ENCODE measurements around the gene AMFR.
"Not testable (repeated sequence)": the region's sequence is repeated elsewhere in the genome, so short reads cannot be mapped to it uniquely, and the experiment has no call there.

AMFR gene

DNA sequence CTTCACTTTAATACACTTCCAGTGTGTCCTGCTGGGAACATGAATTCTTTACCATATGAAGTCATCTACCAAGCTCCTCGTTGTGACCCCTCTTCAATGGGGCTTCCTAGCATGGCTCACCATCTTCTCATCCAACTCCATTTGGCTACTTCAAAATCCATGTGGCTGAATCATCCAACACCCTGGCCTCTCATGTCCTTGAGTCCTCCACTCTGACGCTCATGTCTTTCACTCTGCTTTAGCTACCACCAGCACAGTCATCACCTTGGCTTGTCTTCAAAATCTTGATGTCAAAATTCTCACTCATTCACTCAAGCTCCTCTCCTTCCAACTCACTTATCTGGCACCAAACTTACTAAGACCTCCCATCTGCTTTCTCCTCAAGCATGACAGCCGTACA is 35.8 kb downstream of the AMFR start:
- DNase-seq (ENCODE audit: low read depth in 2 of 2) = no peak

DNA sequence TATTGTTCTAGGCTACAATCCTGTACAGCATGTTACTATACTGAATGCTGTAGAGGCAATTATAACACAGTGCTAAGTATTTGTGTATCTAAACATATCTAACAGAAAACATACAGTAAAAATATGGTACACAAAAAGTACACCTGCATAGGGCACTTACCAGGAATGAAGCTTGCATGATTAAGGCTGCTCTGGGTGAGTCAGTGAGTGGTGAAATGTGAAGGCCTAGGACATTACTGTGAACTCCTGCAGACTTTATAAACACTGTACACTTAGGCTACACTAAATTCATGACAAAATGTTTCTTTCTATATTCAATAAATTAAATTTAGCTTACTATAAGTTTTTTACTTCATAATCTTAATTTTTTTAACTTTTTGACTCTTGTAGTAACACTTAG is 37.1 kb downstream of the AMFR start:
- no peak for DNase-seq (ENCODE audit: low read depth in 2 of 2)

DNA sequence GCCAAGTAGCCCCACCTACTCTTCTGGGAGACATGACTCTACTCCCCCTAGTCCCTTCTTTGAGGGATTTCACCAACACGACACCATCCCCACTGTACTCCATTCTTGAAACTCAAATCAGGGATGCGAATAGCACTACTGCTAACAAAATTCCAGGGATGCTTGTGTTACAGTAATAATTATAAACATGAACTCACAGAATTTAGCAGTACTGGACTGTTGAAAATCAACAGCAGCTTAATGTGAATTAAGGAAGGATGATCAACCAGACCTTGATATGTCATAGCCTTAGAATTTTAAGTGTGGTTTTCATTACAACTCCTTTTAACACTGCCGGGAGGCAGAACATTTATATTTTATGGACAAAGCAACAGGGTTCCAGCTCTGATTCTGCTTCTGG is 37.9 kb downstream of the AMFR start:
- no peak for DNase-seq (ENCODE audit: low read depth in 2 of 2)

DNA sequence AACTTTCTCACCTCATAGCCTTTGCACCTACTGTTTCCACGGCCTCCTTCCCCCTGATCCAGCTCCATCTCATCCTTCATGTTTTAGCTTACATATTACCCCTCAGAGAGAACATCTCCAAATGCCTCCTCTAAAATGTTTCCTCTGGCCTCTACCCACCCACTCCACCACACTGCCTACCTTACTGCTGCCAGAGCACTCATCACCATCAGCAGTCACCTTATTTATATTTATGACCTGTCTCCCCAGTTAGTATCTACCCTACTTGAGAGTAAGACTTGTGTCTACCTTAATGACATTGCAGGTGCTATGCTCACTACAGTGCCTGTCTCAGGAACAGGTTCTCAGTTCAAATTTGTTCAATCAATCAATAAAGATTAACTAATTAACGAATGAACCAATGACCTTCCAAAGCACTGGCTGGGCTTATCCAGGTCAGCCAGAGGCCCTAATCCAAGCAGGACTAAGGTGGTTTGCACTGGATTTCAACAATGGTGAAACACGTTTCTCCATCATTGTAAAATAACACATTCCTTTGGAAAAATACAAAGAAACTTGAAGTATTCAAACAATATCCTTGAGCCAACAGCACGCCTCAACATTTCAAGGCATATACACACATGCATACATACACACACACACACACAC is 41.1 kb downstream of the AMFR start:
- DNase-seq (ENCODE audit: low read depth in 2 of 2) = no peak

DNA sequence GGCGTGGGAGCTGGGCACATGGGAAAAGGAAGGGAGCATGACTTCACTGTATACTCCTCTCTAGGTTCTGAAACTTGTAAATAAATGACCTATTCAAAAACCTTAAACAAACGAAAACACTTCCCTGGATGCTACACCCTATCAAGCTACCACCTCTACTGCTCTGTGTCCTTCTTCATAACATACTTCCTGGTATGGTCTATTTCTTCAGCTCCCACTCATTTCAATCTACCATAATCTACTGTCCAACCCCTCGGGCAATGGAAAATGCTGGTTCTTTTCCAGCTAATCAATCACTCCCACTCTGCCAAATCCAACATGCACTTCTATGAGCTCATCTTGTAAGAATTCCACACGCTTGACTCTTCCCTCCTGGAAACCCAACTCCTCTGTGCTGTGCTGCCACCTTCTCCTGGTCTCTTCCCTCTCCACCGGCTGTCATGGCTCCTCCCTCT is 42.4 kb downstream of the AMFR start:
- no peak for DNase-seq (ENCODE audit: low read depth in 2 of 2)

GRCh38 chr16:56382459-56382858 is 42.9 kb downstream of the AMFR start:
- DNase-seq (ENCODE audit: low read depth in 2 of 2) = no peak

GRCh38 chr16:56380778-56381485 is 44.4 kb downstream of the AMFR start:
- not testable (repeated sequence) for DNase-seq (ENCODE audit: low read depth in 2 of 2)

DNA sequence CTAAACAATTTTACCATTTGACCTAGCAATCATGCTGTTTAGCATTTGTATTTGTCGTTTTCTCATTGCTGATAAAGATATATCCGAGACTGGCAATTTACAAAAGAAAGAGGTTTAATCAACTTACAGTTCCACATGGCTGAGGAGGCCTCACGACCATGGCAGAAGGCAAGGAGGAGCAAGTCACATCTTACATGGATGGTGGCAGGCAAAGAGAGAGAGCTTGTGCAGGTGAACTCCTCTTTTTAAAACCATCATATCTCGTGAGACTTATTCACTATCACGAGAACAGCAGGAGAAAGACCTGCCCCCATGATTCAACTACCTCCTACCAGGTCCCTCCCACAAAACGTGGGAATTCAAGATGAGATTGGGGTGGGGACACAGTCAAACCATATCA is 46.3 kb downstream of the AMFR start:
- not testable (repeated sequence) for DNase-seq (ENCODE audit: low read depth in 2 of 2)

DNA sequence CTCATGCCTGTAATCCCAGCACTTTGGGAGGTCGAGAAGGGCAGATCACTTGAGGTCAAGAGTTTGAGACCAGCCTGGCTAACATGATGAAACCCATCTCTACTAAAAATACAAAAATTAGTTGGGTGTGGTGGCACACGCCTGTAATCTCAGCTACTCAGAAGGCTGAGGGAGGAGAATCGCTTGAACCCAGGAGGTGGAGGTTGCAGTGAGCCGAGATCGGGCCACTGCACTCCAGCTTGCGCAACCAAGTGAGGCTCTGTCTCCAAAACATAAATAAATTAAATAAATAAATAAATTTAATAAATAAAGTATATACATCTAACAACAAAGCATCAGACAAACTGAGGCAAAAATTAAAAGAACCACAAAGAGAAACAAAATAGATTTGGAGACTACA is 49.6 kb downstream of the AMFR start:
- not testable (repeated sequence) for DNase-seq (ENCODE audit: low read depth in 2 of 2)

GRCh38 chr16:56373003-56373402 is 52.3 kb downstream of the AMFR start:
- no peak for DNase-seq (ENCODE audit: low read depth in 2 of 2)

- DNase-seq (ENCODE audit: low read depth in 2 of 2) = no peak
Measured at GRCh38 chr16:56372013-56372634, 53.2 kb downstream of the AMFR start.

DNA sequence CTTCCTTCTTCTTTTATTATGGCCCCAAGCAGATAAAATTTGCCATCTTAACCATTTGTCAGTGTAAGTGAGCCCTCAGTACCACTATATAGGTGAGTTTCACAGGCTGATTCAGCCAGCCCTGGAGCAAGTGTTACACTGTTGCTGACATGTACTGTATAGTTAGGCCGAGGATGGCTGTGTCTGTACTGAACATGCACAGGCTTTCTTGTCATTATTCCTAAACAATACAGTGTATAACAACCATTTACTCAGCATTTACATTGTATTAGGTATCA is 53.7 kb downstream of the AMFR start:
- DNase-seq (ENCODE audit: low read depth in 2 of 2) = no peak

- no peak for DNase-seq (ENCODE audit: low read depth in 2 of 2)
Measured at GRCh38 chr16:56370875-56371659, 54.3 kb downstream of the AMFR start.

GRCh38 chr16:56370185-56370874 is 55.0 kb downstream of the AMFR start:
- no peak for DNase-seq (ENCODE audit: low read depth in 2 of 2)

DNA sequence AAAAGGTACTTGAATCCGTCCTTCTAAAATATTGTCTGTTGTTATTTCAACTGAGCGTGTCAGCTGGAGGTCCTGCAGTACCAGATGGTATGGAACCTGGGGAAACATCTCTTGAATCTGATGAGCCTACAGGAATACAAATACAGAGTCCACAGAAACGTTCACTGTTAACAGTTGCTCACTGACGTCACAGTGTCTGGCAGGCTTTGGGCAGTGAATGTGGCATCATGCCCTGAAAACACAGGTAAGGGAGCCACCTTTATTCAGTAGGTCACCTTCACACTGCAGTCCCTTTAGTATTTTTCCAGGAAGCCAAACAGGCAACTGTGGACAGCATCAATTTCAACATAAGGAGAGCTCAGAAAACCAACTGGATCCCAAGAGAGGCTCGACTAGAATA is 56.1 kb downstream of the AMFR start:
- no peak for DNase-seq (ENCODE audit: low read depth in 2 of 2)

DNA sequence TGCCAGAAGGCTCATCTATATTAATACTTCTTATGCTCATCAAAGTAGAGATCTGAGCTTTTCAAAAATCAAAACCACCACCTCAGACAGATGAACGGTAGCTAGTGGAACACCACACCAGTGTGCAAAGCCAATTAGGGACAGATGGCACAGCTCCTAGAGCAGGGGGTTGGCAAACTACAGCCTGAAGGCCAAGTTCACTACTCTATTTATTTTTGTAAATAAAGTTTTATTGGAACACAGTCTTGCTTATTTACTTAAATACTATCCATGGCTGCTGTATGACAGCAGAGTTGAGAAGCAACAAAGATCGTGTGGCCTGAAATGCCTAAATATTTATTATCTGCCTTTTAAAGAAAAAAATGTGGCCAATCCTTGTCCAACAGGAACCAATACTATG is 56.8 kb downstream of the AMFR start:
- no peak for DNase-seq (ENCODE audit: low read depth in 2 of 2)

- no peak for DNase-seq (ENCODE audit: low read depth in 2 of 2)
Measured at GRCh38 chr16:56367764-56368163, 57.6 kb downstream of the AMFR start.

- DNase-seq (ENCODE audit: low read depth in 2 of 2) = no peak
Measured at GRCh38 chr16:56366945-56367344, 58.4 kb downstream of the AMFR start.

- DNase-seq (ENCODE audit: low read depth in 2 of 2) = no peak
Measured at GRCh38 chr16:56365552-56365951, 59.8 kb downstream of the AMFR start.

GRCh38 chr16:56364865-56365264 is 60.5 kb downstream of the AMFR start:
- no peak for DNase-seq (ENCODE audit: low read depth in 2 of 2)

GRCh38 chr16:56363781-56364565 is 61.4 kb downstream of the AMFR start:
- DNase-seq (ENCODE audit: low read depth in 2 of 2) = no peak

Data from activated CD4-positive, alpha-beta T cell treated with anti-CD3 and anti-CD28 coated beads for 24 hours (primary cell).